ENCODE results near the gene IL17C. TPM values are rescaled to one million over a fixed set of nuclear protein-coding genes. Genes with fewer than 3 reads are reported as not detected.

IL17C gene
- total RNA-seq, 1 donor from 2014 or later = not detected

GRCh38 chr16:88686062-88686438, 47.7 kb downstream of the IL17C start:
- DNase-seq = no peak

- peak; percentile 42 for DNase-seq
Measured at GRCh38 chr16:88686439-88687253, 48.3 kb downstream of the IL17C start, which contains the start of gene SNAI3. TSS of gene SNAI3 (minus strand) at chr16:88686507. CDS start at chr16:88686406, 101 bp downstream.

- no peak for DNase-seq
Measured at GRCh38 chr16:88687254-88687576, 48.8 kb downstream of the IL17C start.

DNA sequence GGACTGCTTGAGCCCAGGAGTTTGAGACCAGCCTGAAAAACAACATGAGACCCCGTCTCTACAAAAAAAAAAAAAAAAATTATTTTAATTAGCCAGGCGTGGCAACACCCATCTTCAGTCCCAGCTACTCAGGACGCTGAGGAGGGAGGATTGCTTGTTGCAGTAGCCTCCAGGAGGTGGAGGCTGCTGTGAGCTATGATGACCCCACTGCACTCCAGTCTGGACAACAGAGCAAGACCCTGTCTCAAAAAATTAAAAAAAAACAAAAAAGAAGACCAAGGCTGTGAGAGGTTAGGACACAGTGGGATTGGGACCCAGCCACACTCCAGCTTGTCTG, 49.3 kb downstream of the IL17C start:
- DNase-seq = no peak

DNA sequence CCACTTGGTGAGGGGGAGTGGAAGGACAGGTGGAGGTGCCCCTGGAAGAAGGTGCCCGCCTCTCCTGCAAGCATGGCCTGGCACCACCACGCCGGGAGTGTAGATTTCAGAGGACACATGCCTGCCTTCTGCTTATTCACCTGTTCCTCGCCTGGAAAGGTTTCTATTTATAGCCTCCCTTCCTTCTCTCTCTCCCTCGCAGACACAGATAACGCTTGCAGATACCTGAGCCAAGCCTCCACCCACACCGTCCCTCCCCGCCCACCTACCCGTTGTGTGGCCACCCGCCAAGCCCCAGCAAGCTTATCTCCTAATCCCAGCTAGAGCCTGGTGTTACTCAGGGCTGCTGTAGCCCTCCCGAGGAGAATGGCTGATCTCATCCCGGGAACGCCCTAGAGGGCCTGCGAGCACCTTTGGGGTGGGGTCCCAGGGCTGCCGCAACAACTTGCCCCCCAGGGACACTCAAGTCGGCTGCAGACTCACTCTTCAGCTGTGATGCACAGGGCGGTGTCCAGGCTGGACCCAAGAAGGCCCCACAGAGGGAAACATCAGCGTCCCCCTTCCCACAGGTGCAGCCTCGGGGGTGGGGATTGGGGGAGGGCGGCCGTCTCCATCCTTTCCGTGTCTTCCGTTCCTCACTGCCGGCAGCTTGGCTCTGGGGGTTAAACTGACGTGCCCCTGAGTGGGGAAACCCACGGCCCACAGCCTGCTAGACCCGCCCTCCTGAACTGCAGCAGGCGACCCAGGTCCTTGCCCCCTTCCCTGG, 49.8 kb downstream of the IL17C start:
- DNase-seq = peak; percentile 58

Other genes with a start within 250 kb of the IL17C start
- 1.2 TPM for gene ZFPM1, start 185.3 kb upstream of the IL17C start, total RNA-seq
- gene ZC3H18, start 68.2 kb upstream of the IL17C start, total RNA-seq = 12.0 TPM
- gene CYBA, start 12.5 kb downstream of the IL17C start, total RNA-seq = 17.8 TPM
- gene MVD, start 24.5 kb downstream of the IL17C start, total RNA-seq = 48.8 TPM
- gene SNAI3, start 47.9 kb downstream of the IL17C start, total RNA-seq = 0.16 TPM
- gene RNF166, start 67.8 kb downstream of the IL17C start, total RNA-seq = 10.9 TPM
- gene CTU2, start 67.9 kb downstream of the IL17C start, total RNA-seq = 15.9 TPM
- gene PIEZO1, start 146.6 kb downstream of the IL17C start, total RNA-seq = 4.8 TPM
- 1.6 TPM for gene CDT1, start 165.2 kb downstream of the IL17C start, total RNA-seq
- gene APRT, start 173.4 kb downstream of the IL17C start, total RNA-seq = 12.0 TPM
- 6.6 TPM for gene GALNS, start 218.4 kb downstream of the IL17C start, total RNA-seq
- 30.4 TPM for gene TRAPPC2L, start 218.6 kb downstream of the IL17C start, total RNA-seq
- gene PABPN1L, start 228.1 kb downstream of the IL17C start, total RNA-seq = not detected